NCI-H187 treated with DMSO at 0.1 percent for 48 hours (cell line): ENCODE measurements around the gene KCNK17.

Source experiments
- DNase-seq: peaks from one replicate; lab custom pipeline; 2025; lab: John Stamatoyannopoulos, UW

KCNK17 gene, protein sequence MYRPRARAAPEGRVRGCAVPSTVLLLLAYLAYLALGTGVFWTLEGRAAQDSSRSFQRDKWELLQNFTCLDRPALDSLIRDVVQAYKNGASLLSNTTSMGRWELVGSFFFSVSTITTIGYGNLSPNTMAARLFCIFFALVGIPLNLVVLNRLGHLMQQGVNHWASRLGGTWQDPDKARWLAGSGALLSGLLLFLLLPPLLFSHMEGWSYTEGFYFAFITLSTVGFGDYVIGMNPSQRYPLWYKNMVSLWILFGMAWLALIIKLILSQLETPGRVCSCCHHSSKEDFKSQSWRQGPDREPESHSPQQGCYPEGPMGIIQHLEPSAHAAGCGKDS

DNA sequence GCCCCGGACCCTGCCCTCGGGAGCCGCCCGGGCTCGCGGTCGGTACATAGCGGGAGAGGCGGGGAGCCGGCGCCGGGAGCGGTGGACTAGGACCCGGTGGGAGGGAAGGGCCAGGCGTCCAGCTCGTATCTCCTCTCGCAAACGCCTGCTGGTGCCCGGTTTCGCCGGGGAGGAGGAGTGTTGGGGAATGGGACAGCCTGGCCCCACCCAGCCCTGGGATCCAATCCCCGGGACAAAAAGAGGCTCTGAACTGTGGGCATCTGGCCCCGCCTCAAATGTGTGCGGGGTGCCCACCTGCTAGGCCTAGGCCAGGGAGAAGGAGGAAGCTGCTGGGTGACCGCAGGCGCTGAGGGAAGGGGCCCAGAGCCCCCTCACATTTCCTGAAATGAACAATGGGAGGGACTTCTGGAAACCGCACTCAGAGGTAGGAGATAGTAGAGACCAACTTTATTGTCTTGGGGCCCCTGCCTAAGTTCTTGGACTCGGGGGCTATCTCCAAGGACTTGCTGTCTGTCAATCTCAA is at the start of gene KCNK17:
Gene KCNK17, minus strand, starts transcription at position 147 of the 523 bp plus-strand sequence. Its CDS starts 99 bp downstream, at position 48.
- DNase-seq = no peak

DNA sequence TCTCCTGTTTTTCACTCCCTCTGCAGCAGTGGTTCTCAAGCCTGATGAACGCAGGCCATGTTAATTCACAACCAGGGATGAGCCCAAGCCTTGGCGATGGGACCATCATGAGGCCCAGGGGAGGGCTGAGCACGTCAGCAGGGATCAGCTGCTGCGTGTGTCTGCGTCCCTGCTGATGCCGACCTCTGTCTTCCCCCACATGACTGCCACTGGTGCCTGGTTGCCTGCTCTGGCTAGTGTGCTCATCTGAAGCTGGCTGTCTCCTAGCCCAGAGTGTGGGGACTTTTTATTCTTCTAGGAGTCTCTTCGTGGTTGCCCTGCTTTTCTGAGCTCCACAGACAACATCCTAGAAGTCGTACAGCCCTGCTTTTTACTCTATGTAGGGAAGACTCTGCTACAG is 49.1 kb upstream of the KCNK17 start:
- DNase-seq = no peak

DNA sequence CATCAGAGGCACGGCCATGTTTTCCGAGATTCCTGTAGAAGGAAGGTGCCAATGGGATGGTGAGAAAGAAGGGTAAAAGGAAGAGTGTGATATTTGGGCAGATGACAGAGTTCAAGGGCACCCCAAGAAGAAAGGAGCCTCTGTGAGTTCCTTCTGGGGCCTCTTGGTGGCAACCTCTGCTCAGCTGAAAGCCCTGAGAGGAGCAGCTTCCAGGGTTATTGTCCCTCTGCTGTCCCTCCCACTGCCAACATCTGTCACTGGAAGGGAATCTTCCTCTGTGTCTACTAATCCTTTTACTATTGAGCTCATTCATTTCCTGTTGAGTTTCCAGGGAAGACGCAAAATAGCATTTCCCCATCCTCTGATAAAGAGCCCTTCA is 48.3 kb upstream of the KCNK17 start:
- DNase-seq = no peak

DNA sequence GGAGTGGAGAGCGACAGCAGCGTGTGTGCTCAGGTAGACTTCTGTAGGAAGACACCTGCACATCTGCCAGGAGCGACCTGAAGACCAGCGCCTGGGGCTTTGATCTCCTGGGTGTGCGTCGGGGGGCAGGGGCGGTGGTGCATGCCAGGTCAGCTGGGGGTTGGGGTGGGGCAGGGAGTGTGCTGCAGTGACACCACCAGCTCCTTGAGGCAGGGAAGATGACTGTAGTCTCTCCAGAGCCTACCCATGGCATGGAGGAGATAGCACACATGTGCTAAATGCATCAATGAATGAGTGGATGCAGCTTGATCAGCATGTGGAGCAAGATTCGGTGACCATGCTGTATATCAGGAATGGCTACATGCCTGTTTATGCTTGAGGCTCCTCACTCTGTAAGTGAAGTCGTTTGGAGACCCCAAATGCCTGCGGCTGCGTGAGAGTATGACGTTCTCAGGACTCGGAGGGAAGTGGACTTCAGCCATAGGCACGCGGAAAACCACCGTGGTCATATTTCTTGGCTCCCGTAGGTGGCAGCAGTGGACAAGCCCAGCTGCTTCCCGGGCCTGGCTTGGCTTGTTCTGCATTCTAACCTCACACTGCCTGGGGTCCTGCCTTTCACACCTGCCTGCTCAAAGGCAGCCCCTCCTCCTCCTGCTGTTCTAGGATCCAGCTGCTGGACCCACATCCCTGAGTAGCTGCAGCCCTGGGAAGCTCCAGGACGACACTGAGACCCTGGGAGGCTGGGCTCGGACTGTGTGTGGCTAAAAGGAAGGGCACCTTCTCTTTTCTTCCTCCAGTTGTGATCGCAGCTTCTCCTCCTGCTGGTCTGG is 47.7 kb upstream of the KCNK17 start:
- DNase-seq = no peak

DNA sequence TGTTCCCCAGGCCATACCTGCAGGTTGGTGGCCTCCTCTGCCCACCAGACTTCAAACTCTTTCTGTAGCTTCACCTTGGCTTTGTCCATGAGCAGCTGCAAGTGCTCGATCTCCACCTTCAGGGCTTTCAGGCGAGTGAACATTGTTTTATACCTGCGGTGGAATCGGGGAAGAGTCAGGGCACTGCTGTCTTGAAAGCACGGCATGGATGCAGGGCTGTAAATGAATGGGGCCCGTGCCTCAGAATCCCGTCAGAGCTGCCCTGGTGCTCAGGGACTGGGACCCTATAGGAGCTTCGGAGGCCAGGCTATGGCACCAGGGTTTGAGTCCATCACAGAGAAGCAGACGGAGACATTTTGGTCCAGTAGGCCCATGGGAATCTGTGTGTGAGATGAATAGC is 46.2 kb upstream of the KCNK17 start:
- DNase-seq = no peak

DNA sequence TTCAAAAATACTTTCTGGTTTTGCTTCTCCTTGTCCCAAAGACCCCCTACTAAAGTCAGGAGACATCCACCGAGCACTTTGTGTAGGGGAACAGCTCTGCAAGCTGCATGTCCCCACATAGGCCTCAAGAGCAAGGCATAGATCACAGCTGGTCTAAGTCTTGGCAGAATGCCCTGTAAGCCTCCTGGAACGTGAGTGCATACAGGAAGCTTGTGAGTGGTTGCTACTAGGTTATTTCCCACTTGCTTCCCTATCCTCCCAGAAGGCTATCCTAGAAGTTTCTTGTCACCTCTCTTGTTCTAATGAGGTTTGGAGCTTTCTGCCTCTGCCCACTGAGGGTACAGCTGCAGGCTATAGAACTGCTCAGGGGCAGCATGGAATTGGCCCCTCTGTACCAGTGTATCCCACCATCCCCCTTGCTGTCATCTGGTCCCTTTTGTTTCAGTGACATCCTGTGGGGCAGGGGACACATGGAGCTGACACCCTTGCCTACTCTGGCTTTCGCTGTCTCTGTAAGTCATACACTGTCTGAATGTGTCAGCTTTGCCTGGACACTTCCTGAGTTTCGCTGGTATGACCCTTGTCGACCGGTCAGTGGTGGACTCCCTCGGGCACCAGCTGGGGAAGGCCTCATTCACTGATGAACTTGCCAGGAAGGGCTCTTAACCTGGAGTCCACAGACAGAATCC is 43.9 kb upstream of the KCNK17 start:
- no peak for DNase-seq

DNA sequence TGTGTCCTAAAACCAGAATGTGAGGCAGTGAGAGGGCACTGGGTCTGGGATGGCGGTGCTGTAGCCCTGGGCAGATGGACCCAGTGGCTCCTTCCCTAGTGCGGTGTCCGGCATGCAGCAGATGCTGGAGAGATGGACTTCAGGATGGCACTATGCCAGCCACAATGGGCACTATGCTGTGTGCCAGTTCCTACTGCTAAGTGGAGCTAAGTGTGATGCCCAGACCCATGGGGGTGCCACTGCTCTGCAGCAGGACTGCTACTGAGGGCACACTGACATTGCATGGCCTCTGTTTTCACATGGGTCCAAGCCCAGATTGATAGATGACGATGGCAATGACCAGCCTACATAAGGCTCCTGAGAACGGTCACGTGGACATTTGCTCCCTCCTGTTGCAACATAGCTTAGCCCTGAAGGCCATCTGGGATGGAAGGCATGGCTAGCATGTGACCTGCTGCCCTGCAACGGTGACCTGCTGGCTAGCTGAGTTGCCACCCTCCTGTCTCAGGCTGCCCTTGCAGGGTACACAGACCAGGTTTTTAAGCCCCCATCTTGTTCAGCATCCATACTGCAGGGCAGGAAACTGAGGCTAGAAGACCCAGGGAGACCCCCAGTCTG is 39.6 kb upstream of the KCNK17 start:
- no peak for DNase-seq

DNA sequence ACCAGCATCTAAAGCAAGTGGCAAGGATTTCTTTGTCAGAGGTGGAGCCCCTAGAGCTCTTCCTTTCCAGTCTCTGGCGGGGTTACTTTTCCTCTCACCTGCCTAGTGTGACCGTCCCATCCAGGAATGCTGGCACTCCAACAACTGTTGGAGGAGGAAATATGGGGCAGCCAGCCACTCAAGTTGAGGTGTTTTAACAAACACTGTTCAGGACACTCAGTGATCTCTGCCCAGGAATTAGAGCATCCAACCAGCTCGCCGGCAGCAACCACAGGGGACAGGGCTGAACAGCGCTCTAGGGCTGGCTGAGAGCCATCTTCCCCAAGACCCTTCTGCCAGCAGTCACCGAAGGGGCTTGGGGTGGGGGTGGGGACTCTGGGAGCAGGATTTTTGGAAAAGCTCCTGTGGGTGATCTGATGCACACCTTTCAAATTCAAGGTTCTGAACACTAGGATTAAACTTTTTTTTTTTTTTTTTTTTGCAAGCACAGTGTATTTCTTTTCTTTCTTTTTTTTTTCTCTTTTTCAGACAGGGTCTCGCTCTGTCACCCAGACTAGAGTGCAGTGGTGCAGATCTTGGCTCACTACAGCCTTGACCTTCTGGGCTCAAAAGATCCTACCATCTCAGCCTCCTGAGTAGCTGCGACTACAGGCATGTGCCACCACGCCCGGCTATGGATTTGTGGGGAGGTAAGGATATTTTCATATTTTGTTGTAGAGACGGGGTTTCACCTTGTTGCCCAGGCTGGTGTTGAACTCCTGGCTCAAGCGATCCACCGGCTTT is 36.7 kb upstream of the KCNK17 start:
- no peak for DNase-seq

DNA sequence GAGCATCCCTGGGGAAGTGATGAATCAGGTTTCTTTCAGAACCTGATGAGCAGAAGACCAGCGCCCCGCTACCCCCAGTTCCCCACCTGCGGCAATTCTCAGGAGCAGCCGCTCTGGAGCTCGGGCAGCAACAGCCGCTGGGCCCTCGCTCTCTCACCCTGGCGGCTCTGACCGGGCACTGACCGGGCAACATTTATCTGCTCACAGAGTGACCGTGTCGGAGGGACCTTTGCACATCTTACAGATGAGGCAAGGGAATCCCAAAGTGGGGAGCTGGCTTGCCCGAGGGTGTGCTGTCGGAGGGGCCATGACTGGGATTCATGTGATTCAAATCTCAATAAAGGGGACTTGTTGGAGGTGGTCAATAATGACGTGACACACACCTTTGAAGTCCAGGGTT is 34.5 kb upstream of the KCNK17 start:
- DNase-seq = no peak

DNA sequence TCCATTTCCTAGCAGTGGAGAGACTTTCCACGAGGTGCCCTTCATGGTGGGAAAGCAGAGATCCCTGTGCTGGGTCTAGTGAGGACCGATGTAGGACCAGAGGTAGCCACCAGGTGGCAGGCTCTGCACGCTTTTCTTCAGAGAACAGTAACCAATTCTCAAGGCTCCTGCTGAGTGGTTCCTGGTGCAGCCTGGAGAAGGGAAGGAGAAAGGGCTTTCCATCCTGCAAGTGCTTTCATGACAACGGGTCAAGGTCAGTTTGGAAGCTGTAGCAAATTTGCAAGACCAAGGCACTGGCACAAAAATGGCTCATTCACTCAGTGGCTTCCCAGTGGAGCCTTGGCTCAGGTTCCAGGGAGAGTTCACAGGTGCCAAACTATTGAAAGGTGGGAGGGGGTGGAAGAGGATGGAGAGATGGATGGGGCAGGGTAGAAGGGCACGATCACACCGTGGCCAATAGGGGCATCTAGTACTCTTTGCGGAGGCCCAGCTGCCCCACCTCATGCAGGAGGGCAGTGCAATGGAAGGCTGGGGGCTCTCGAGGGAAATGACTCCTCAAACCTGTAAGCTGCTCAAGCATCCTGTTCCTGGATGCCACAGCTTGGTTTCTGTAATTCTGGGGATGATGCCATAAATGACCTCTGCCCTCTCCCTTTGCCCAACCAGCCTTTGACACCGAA is 33.8 kb upstream of the KCNK17 start:
- DNase-seq = no peak

DNA sequence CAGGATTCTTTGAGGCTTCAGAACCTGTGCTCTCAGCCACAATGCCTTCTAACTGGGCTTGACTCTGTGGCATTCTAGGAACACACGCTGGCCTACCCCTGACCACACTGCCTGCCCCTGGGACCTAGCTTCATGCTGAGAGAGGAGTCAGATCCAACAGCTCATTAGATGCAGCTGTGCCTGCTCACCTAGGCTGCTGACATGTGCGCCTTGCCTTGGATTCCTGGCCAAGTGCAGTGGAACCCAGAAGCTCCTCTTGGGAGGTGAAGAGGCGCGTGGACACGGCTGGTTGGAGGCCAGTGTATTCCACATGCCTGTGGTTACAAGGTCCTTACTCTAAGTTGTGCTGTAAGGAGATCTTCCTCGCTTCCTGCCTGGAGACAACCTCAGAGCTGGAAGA is 33.0 kb upstream of the KCNK17 start:
- DNase-seq = peak; percentile 60

DNA sequence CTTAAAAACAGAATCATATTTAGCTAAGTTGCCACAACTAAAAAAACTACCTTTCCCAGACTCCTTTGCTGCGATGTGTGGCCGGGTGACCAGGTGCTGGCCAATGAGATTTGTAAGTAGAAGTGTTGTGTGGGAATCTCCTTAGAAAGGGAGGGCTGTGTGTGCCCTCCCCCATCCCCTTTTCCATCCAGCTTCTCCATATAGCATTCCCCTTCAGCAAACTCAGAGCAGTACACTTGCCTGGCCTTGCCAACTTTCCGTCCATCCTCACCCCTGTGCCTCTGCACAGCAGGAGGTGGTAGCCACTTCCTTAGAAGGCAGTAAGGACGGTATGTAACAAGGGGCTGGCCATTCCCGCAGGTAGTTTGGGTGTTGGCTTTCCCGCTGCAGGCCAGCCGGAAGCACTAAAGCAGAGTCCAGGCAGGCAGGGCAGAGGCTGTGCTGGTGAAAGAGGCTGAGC is 30.6 kb upstream of the KCNK17 start:
- no peak for DNase-seq

DNA sequence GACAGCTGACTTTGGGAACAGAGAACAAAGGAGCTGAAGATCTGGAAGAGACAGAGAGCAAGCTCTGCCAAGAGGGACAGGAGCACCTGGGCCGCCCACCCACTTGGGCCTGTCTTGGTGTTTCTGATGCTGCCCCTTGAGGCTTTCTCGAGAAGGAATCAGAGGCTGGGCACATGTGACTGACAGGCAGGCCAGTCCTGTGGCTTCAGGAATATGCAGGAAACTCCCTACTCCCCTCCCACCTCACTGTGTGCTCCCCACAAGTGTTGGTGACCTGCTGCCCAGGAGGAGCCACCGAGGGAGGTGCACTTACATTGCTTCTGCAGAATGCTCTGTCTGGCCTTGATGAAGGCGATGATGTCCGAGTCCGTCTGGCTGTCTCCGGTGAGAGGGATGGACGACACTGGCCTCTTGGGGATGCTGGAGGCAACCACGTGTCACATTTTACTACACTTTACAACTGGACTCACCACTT is 29.2 kb upstream of the KCNK17 start:
- DNase-seq = no peak

DNA sequence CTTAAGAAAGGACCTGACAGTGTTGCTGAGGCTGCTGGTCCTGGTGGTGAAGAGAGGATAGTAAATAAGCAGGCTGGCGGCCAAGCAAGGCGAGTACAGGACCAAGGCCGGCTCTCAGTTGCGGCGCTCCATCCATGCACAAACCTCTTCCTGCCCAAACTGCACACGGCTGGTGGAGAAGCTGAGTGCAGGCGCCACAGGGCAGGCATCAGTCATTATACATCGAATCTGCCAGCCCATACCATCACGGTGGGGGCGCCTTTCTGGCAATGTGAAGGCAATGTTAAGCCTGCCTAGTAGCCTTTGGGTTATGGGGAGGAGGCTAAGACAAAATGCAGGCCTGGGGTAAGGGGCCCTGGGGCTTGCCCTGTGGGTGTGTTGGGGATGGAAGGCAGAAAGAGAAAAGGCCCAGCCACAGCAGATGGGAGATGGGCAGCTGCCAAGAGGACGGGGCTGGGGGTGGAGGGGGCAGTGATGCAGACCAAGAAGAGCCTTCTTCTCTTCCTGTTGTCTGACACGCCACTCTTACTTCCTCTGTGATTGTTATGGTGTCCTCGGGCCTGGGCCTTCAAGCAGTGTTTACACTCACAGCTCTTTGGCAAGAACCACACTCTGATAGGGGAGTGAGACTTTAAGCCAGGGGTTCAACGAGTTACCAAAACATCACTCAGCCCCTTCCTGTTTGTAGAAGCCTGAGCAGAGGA is 28.6 kb upstream of the KCNK17 start:
- DNase-seq = no peak

DNA sequence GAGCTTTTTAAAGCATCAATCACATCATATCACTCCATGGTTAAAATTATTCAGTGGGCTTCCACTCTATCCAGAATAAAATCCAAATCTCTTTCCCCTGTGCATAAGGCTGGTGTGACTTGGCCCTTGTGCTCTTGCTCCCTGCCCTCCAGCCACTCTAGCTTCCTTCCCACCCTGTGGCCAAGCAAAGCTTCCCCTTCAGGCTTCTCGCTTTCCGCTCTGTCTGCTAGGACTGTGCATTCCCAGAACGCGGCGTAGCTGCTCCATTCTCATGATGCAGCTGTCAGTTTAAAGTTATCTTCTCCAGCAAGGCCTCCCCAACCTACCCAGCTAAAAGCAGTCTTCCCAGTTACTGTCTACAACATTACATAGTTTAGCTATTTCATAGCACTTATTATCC is 27.7 kb upstream of the KCNK17 start:
- no peak for DNase-seq

DNA sequence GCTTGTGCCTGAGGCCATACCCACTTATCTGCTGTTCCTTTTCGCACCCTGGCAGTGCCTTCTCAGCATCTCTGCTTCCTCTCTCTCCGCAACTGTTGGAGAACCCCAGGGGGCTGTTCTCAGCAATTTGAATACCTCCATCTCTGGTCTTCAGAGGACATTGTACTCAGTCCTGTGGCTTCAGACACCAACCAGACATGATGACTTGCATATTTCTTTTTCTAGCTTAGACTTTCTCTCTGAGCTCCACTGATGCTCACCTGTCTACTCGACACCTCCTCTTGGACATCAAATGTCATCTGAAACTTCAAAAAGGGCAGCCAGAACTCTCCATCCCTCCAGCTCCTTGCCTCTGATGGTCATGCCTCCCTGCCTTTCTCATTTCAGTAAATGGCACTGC is 27.1 kb upstream of the KCNK17 start:
- no peak for DNase-seq

DNA sequence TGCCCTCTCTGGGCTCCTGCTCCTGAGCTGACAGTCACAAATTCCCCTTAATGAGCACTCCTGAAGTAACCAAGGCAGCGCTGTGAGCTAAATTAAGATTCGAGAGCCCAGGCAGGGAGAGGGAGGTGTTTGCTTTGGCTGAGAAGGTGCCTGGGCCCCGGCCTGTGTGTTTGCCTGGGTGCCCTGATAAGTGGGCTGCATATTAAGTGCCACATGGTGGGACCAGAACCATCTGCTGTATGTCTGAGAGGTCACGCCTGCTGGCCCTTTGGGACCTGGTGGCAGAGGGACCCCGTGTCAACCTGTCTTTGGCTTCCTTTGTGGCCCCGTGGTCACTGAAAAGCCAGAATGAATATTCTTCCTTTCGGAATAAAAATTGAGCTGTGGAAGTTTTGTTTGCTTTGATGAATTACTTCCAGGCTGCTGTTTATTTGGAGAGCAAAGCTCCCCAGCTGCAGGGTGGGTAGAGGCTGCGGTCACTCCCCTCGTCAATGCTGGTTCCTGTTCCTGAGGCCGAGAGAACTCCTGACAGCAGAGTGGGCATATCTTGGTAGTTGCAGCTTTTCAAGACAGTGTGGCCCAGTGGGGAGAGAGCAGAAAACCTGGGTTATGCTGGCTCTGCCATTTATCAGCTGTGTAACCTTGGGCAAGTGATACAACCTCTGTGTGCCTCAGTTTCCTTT is 25.8 kb upstream of the KCNK17 start:
- DNase-seq = peak; percentile 96

DNA sequence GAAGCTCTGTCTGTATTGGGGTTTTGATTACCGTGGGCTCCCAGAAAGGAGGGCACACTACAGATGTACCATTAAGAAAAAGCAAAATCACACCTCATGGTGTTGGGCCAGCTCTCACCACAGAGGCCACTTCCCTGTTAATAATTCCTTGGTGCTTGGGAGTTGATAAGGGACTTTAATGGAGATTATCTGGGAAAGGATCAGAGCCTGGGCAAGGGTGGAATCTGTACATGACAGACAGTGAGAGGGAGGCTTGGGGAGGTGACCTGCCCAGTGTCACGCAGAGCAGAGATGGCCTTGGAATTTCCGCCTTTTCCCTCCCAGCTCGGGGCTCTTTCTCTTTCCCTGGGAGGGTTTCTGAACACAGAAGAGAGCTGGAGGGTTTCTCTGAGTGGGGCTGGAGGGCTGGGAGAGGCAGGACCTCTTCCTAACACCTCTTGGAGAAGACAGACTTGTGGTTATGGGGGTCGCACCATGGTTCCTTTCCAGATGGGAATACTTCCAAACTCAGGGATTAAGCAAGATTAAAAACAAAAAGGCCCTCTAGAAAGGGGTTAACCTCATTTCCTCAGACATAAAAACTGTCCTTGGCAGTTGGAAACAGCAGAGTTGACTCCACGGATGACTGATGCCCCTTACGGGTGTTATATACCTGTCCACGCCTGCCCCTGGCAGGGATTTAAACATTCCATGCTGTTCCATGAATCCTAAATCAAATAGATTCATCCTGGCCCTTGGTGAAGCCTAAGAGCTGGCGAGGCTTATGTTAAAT is 25.1 kb upstream of the KCNK17 start:
- DNase-seq = no peak

DNA sequence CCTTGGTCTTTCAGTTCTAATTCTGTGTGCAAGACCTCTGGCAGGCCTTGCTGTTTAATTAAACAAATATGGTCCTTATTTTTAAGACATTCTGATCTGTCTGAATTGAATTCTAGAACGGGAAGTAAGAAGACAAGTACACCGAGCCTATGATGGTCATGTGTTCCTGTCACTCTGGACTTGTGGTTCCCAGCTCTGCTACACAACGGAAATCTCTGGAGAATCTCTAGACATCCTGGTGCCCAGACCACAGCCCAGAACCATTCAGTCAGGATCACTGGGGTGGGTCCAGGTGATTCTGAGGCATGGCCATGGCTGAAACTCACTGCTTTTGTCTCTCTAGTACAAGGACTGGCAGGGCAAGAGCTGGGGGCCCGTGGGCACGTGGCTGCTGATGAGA is 24.2 kb upstream of the KCNK17 start:
- no peak for DNase-seq
